Lower lobe of right lung (tissue), 2 donors: ENCODE data around the gene LMO2. TPM values are rescaled to one million over a fixed set of nuclear protein-coding genes. Genes with fewer than 3 reads are reported as not detected.
"Not testable (repeated sequence)": the region's sequence is repeated elsewhere in the genome, so short reads cannot be mapped to it uniquely, and the experiment has no call there.

Experiments
- ATAC-seq, 2 donors: fragments of 200-7000 bp; cut with Tn5 transposase; one replicate each; pipeline ENCODE4 v1.9.1; 2020 to 2022; ENCODE audit warnings: mild to moderate bottlenecking in 2 of 2, moderate library complexity in 2 of 2
- DNase-seq: peaks from one replicate; pipeline ENCODE4 v3.0.0-alpha.2; 2020
- H3K27ac ChIP-seq: fragments of 200-600 bp; one replicate; pipeline ENCODE4 v1.8.0; 2022
- H3K27me3 ChIP-seq: fragments of 200-600 bp; one replicate; pipeline ENCODE4 v1.8.0; 2022; ENCODE audit warnings: low read depth
- H3K36me3 ChIP-seq: fragments of 200-600 bp; one replicate; pipeline ENCODE4 v1.8.0; 2022; ENCODE audit warnings: mild to moderate bottlenecking
- H3K4me1 ChIP-seq: fragments of 200-600 bp; one replicate; pipeline ENCODE4 v1.8.0; 2022
- H3K4me3 ChIP-seq: fragments of 200-600 bp; one replicate; pipeline ENCODE4 v1.8.0; 2022; ENCODE audit warnings: mild to moderate bottlenecking
- H3K9me3 ChIP-seq: fragments of 200-600 bp; one replicate; pipeline ENCODE4 v1.8.0; 2022
- CTCF ChIP-seq: fragments of 200-600 bp; IDR thresholded peaks from one replicate; pipeline ENCODE4 v1.8.0; 2022; ENCODE audit warnings: antibody characterized with exemption, mild to moderate bottlenecking
- intact Hi-C: fragments of 100-400 bp; cut with DNase I; formaldehyde crosslinking; loops from one replicate; pipeline ENCODE4 v1.11.0; 2022
- total RNA-seq: library from RNA; stranded (reverse); fragmentation: NEBNext Ultra II Directional; extraction: Animal tissue kit (Norgen Biotek cat#: 25700); gene quantifications from one replicate; pipeline ENCODE4 v1.2.1, GENCODE V29; 2021
- donor health status: DM: no; HTN: yes; CAD: no; lungs with severe emphysema.

Gene LMO2
- total RNA-seq, 1 donor from 2014 or later, result 56.4 TPM

- ATAC-seq (no peak), DNase-seq (no peak)
- Histone ChIP-seq H3K27ac (peak overlapping the region; percentile 32), H3K36me3 (no peaks in the 10 kb centered on the region), H3K27me3 (no peaks in the 10 kb centered on the region), H3K9me3 (no peaks in the 10 kb centered on the region), H3K4me1 (peaks cover 75% of the 10 kb centered on the region), H3K4me3 (no peak overlapping the region)
- intact Hi-C loops, result no loop called here
- no peak for TF ChIP-seq CTCF
Observed at GRCh38 chr11:33935005-33935404, 43.1 kb upstream of the LMO2 start.

DNA sequence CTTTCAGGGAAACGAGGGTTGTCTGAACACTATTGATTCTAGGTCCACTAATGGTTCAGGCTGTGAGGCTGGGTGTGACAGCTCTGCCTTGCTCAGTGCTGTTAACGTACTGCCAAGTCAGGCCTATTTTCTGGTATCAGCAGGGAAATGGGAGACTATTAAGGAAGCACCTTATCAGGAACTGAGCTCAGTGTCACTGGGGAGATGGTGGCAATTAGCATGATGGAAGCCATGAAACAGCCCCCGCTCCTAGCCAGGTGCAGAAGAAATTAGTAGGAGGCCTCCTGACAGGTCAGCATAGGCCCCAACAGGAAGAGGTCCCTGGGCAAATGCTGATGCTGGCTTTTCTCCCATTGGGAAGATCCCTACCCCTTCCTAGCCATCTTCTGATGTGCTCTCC, 42.6 kb upstream of the LMO2 start:
- ATAC-seq (no peak), DNase-seq (no peak)
- H3K4me1 ChIP-seq, result peaks cover 80% of the 10 kb centered on the region
- intact Hi-C loops, result no loop called here
- H3K27ac ChIP-seq, result no peak overlapping the region
- no peaks in the 10 kb centered on the region for H3K36me3 ChIP-seq
- no peak for TF ChIP-seq CTCF
- no peaks in the 10 kb centered on the region for H3K9me3 ChIP-seq
- no peak overlapping the region for H3K4me3 ChIP-seq
- no peaks in the 10 kb centered on the region for H3K27me3 ChIP-seq

DNA sequence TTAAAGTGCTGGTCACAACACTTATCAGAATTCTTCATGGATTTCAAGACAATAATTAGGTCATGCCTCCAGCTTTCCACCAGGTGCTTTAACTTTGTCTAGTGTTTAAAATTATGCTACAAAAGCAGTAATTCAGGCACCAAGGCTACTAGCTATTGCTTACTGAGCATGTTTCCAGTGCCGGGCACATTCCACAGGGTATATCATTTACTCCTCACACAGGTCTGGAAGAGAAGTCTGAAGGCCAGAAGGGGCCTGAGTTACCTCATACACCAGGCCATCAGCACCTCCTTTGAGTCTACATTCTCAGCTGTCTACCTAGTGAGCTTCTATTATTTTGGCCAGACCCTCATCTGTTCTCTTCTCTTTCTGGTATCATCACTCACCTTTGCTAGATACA, 41.7 kb upstream of the LMO2 start:
- DNase-seq (no peak), ATAC-seq (no peak)
- intact Hi-C loops, result no loop called here
- Histone ChIP-seq H3K4me1 (peaks cover 80% of the 10 kb centered on the region), H3K9me3 (no peaks in the 10 kb centered on the region), H3K4me3 (no peak overlapping the region), H3K27me3 (no peaks in the 10 kb centered on the region), H3K27ac (peak overlapping the region; percentile 8), H3K36me3 (no peaks in the 10 kb centered on the region)
- no peak for TF ChIP-seq CTCF

- TF ChIP-seq CTCF, result no peak
- Histone ChIP-seq H3K4me1 (peaks cover 74% of the 10 kb centered on the region), H3K27ac (no peak overlapping the region), H3K27me3 (no peaks in the 10 kb centered on the region), H3K36me3 (no peaks in the 10 kb centered on the region), H3K4me3 (no peak overlapping the region), H3K9me3 (no peaks in the 10 kb centered on the region)
- DNase-seq (no peak), ATAC-seq (no peak)
- intact Hi-C loops, result no loop called here
Observed at GRCh38 chr11:33932721-33933120, 40.8 kb upstream of the LMO2 start.

DNA sequence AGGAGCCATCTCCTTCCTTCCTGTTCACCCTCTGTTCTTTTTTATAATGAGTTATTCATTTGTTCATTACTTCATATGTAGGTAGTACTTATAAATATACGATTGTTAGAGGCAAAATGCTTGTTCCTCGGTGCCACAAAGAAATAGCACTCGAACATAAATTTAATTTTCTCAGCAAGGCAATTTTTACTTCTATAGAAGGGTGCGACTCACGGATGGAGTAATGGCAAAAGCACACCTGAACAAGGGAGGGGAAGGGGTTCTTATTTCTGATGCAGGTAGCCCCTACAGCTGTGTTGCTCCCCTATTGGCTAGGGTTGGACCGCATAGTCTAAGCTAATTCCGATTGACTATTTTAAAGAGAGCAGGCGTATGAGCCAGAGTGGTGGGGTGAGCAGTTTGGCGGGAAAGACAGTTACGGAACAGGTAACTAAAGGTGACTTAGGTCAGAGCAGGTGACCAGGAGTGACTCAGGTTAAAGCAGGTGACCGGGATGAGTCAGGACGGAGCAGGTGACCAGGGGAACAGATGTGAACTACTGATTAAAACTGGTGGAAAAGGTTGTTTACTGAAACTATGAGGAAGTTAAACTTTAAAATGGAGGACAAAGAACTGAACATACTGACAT, 40.0 kb upstream of the LMO2 start:
- H3K4me3 ChIP-seq, H3K9me3 ChIP-seq, ATAC-seq, intact Hi-C loops, DNase-seq, H3K36me3 ChIP-seq, H3K27me3 ChIP-seq: not testable (repeated sequence)
- H3K4me1 ChIP-seq, result peaks cover 70% of the 10 kb centered on the region
- H3K27ac ChIP-seq, result peak overlapping the region; percentile 83

DNA sequence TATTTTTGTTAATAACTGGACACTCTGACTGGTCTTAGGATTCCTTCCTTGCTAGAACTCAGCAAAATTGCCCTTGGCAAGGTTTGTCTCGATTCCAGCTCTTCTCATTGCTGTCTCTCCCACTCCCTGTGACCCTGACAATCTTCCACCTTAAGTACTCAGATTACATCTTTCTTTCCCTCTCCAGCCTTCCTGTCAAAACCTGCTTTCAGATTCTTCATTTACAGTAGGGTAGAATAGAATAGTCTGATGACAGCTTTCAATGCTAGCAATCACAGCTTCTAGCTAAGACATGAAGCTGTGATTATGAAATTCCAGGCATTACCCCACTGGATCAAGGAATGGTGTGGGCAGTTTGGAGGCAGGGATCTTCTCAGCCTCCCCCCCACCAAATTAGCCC, 39.2 kb upstream of the LMO2 start:
- no peak for ATAC-seq
- intact Hi-C loops, result no loop called here
- Histone ChIP-seq H3K27ac (peak overlapping the region; percentile 83), H3K27me3 (no peaks in the 10 kb centered on the region), H3K36me3 (no peaks in the 10 kb centered on the region), H3K4me3 (no peak overlapping the region), H3K9me3 (no peaks in the 10 kb centered on the region), H3K4me1 (peaks cover 68% of the 10 kb centered on the region)
- TF ChIP-seq CTCF, result no peak
- no peak for DNase-seq
